ENCODE results near the gene HS6ST2. TPM values are rescaled to one million over a fixed set of nuclear protein-coding genes. Genes with fewer than 3 reads are reported as not detected.

HS6ST2 gene
- total RNA-seq, 1 experiment from 2014 or later, result 8.1 TPM

DNA sequence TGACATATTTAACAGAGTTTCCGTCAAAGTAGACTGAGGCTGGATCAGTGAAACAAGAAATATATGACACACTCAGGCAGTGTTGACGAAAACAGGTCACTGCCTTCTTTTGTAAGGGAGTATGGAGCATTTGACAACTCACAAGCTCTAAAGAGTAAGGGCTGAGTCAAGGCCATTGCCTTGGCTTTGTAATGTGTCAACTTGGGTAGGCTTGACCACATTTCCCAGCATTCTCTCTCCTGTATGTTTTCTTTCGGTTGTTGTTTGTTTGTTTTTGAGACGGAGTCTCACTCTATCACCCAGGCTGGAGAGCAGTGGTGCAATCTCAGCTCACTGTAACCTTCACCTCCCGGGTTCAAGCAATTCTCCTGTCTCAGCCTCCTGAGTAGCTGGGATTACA lies 344.6 kb downstream of the HS6ST2 start (continued):
- TF ChIP-seq, protein P1, sequence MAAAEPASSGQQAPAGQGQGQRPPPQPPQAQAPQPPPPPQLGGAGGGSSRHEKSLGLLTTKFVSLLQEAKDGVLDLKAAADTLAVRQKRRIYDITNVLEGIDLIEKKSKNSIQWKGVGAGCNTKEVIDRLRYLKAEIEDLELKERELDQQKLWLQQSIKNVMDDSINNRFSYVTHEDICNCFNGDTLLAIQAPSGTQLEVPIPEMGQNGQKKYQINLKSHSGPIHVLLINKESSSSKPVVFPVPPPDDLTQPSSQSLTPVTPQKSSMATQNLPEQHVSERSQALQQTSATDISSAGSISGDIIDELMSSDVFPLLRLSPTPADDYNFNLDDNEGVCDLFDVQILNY (CRISPR knock-in tag; IDR thresholded peaks at IDR 0.05), result no peak
- TF ChIP-seq, protein P2, sequence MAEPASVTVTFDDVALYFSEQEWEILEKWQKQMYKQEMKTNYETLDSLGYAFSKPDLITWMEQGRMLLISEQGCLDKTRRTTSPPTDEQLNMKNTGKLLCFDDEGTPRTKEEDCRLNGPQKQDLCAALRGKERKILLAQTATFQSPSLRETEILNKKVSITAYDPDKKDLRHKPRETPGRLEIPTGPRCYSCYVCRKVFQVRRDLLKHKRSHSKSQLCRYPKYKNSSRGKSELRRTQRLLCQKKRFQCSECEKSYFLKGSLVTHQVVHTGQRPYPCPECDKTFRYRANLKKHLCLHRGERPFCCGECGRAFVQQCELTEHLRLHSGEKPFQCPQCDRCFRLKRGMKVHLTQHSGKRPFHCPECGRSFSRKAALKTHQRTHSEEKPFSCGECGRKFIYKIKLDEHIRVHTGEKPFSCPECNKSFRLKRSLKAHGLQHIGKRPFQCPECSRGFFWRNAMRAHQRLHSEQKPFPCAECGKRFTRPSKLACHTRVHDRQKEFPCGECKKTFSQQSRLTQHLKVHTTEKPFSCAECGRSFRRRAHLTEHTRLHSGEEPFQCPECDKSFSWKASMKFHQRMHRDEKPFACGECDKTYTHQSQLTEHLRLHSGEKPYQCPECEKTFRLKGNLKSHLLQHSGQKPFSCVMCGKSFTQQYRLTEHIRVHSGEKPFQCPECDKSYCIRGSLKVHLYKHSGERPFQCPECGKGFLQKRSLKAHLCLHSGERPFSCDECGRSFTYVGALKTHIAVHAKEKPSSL (CRISPR knock-in tag; conservative IDR thresholded peaks at IDR 0.05), result no peak
- TF ChIP-seq PRRX2 (CRISPR knock-in tag; IDR thresholded peaks at IDR 0.05), result no peak
- TF ChIP-seq ZNF121 (CRISPR knock-in tag; IDR thresholded peaks at IDR 0.05), result no peak
- no peak for TF ChIP-seq FOXK1 (CRISPR knock-in tag; IDR thresholded peaks at IDR 0.05)
- no peak for TF ChIP-seq E2F4 (CRISPR knock-in tag; IDR thresholded peaks at IDR 0.05; ENCODE audit: borderline replicate concordance, low read depth)
- no peak for TF ChIP-seq STAT6 (CRISPR knock-in tag; conservative IDR thresholded peaks at IDR 0.05; ENCODE audit: low read depth)
- no peak for TF ChIP-seq ZNF671 (CRISPR knock-in tag; IDR thresholded peaks at IDR 0.05)
- TF ChIP-seq RORB (CRISPR knock-in tag; IDR thresholded peaks at IDR 0.05), result no peak

GRCh38 chrX:132612821-132613564 lies 345.4 kb downstream of the HS6ST2 start:
- ChIA-PET POLR2A (no interaction called here), CTCF (interaction anchor here (1.0 to 3.9 kb wide), 9 partner anchors 8 to 771 kb away, joined by 3 to 33 read pairs (median 4); no protein-coding TSS in a partner anchor)
- DNase-seq (ENCODE audit: low spot score), result peak; percentile 51
- H3K27ac Mint-ChIP-seq, result no peak overlapping the region
- H3K4me1 Mint-ChIP-seq, result no peaks in the 10 kb centered on the region
- H3K4me3 Mint-ChIP-seq, result no peak overlapping the region
- H3K9me3 Mint-ChIP-seq, result no peaks in the 10 kb centered on the region
- H3K27me3 Mint-ChIP-seq (ENCODE audit: low read depth), result no peaks in the 10 kb centered on the region; the same call in 1 of the 2 replicates
- peak; percentile 86 for ATAC-seq
- TF ChIP-seq HMGXB4 (CRISPR knock-in tag; IDR thresholded peaks at IDR 0.05) (no peak), CTCF (IDR thresholded peaks at IDR 0.05) (peak; percentile 45; the same call in 1 of the 2 replicates)
- H3K36me3 Mint-ChIP-seq, result no peaks in the 10 kb centered on the region

DNA sequence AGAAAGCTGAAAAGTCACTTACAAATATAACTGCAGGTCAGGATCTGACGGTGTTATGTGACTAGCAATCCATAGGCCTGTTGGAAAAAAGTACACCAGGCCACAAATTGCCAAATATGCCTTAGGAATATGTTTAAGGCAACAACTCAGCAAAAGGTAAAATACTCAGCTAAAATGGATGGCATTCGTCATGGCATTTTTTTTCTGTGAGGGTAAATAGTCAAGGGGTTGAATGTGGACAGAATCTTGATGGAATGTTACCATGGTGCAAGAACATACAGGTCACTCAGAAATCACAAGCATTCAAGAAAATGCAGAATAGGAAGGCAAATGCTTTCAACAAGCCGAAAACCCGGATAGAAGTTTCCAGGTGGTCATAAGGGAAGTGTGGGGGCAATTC lies 347.9 kb downstream of the HS6ST2 start:
- CTCF ChIA-PET, result no interaction called here
- ATAC-seq, result no peak
- DNase-seq (ENCODE audit: low spot score), result no peak
- H3K4me3 Mint-ChIP-seq, result no peak overlapping the region
- H3K9me3 Mint-ChIP-seq, result no peaks in the 10 kb centered on the region
- no peak overlapping the region for H3K27ac Mint-ChIP-seq
- no peaks in the 10 kb centered on the region for H3K36me3 Mint-ChIP-seq
- H3K27me3 Mint-ChIP-seq (ENCODE audit: low read depth), result no peaks in the 10 kb centered on the region; the same call in 1 of the 2 replicates
- POLR2A ChIA-PET, result no interaction called here
- H3K4me1 Mint-ChIP-seq, result no peaks in the 10 kb centered on the region
- TF ChIP-seq ZBTB43 (CRISPR knock-in tag; IDR thresholded peaks at IDR 0.05), result no peak
- no peak for TF ChIP-seq ESRRA (CRISPR knock-in tag; IDR thresholded peaks at IDR 0.05; ENCODE audit: borderline replicate concordance)
- TF ChIP-seq, protein P2 (CRISPR knock-in tag; conservative IDR thresholded peaks at IDR 0.05), result no peak
- no peak for TF ChIP-seq NR2C2 (CRISPR knock-in tag; IDR thresholded peaks at IDR 0.05)
- TF ChIP-seq, protein P3, sequence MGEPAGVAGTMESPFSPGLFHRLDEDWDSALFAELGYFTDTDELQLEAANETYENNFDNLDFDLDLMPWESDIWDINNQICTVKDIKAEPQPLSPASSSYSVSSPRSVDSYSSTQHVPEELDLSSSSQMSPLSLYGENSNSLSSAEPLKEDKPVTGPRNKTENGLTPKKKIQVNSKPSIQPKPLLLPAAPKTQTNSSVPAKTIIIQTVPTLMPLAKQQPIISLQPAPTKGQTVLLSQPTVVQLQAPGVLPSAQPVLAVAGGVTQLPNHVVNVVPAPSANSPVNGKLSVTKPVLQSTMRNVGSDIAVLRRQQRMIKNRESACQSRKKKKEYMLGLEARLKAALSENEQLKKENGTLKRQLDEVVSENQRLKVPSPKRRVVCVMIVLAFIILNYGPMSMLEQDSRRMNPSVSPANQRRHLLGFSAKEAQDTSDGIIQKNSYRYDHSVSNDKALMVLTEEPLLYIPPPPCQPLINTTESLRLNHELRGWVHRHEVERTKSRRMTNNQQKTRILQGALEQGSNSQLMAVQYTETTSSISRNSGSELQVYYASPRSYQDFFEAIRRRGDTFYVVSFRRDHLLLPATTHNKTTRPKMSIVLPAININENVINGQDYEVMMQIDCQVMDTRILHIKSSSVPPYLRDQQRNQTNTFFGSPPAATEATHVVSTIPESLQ (CRISPR knock-in tag; IDR thresholded peaks at IDR 0.05), result no peak

Measured in WTC11 (cell line).